Gastroesophageal sphincter (tissue), 3 donors: ENCODE measurements around the gene NEK8.

Experiments
- EP300 ChIP-seq: sonication (generic); formaldehyde crosslinking; IDR thresholded peaks from one replicate; pipeline ENCODE4 v1.6.1; 2017; ENCODE audit warnings: antibody characterized with exemption, mild to moderate bottlenecking
- POLR2A ChIP-seq, 2 donors: fragments of 450-650 bp; IDR thresholded peaks; one replicate each; pipeline ENCODE4 v1.6.1; 2017; ENCODE audit warnings: antibody characterized with exemption in 2 of 2, mild to moderate bottlenecking in 2 of 2, moderate library complexity in 1 of 2
- POLR2AphosphoS5 ChIP-seq: sonication (generic); formaldehyde crosslinking; IDR thresholded peaks from one replicate; pipeline ENCODE4 v1.6.1; 2017; ENCODE audit warnings: antibody characterized with exemption
- TF ChIP-seq, protein P1 (sequence below), 4 experiments: fragments of 200-600 bp in 2 of 4; fragments of 450-650 bp in 2 of 4; sonication (generic) in 1 of 4; IDR thresholded peaks; one replicate each; pipeline ENCODE4 v1.5.1; 2017 to 2019; ENCODE audit warnings: antibody characterized with exemption in 4 of 4, mild to moderate bottlenecking in 2 of 4, moderate library complexity in 2 of 4

DNA sequence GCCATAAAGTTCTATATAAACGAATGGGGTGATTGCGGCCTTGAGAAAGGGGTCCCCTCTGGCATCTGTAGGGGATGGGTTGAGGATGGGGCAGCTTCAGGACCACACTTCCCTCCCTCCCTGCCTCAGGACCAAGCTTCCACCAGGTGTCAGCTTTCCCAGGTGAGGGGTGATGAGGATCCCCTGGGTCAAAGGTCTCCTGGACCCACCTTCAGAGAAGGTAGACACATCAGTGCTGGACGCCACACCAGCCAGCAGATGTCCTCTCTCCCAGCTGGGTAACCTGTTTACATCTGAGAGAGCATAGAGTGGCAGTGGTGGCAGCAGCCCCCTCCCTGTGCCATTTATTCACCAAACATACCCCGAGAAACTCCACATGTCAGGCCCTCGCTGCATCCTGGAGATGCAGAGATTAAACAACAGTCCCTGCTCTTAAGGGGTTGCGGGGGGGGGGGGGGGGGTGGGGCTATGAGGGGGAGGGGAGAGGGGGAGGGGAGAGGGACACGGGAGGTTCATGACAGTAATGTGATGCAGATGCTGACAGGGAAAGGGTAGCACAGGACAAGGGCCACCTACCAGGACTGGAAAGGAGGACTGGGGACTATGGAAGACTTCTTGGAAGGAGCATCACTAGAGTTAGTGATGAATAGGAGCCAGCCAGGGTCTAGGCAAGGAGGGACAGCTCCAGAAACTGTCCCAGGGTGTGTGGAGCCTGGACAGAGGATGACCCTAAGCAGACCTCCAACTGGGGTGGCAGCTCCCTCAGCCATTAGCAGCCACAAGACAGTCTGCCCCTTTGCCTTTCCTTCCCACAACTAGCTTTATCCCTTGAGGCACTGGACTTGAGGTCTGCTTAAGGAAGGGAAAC lies 21.9 kb upstream of the NEK8 start:
- TF ChIP-seq, protein P1, sequence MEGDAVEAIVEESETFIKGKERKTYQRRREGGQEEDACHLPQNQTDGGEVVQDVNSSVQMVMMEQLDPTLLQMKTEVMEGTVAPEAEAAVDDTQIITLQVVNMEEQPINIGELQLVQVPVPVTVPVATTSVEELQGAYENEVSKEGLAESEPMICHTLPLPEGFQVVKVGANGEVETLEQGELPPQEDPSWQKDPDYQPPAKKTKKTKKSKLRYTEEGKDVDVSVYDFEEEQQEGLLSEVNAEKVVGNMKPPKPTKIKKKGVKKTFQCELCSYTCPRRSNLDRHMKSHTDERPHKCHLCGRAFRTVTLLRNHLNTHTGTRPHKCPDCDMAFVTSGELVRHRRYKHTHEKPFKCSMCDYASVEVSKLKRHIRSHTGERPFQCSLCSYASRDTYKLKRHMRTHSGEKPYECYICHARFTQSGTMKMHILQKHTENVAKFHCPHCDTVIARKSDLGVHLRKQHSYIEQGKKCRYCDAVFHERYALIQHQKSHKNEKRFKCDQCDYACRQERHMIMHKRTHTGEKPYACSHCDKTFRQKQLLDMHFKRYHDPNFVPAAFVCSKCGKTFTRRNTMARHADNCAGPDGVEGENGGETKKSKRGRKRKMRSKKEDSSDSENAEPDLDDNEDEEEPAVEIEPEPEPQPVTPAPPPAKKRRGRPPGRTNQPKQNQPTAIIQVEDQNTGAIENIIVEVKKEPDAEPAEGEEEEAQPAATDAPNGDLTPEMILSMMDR (IDR thresholded peaks at IDR 0.05): no peak
- TF ChIP-seq EP300 (no peak), POLR2A (IDR thresholded peaks at IDR 0.05) (no peak), POLR2AphosphoS5 (no peak)
